ENCODE results near the gene STOML1. TPM values are rescaled to one million over a fixed set of nuclear protein-coding genes. Genes with fewer than 3 reads are reported as not detected.

The STOML1 gene
- total RNA-seq, 2 experiments from 2014 or later = 8.0 to 8.9 TPM

DNA sequence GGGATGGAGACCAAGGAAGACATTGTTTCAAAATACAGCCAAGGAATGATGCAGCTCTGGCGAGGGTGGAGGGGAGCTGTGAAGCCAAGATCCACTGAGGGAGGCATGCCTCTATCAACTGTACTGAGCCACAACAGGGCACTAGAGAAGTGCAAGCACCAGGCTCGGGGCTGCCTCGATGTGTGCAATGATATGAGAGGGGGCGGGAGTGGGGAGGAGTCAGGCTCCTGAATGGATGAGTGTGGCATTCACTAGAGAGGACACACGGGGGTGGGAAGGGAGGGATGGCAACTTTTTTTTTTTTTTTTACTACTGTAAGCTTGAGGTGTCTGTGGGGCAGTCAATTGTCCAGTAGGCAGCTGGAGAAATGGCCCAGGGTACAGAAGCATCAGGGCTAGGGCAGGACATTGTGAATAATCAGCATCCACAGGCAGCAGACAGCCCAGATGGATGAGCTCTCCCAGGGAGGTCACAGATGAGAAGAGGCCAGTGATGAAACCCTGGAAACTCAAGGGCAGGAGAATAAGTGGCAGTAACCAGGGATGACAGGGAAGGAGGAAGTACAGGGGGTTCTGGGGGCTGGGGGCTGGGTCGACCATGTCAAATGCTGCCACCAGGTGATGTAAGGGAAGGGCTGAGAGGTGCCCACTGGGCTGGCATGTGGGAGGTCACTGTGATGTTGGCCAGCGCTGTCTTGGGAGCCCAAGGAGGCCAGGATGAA lies 5.9 kb downstream of the STOML1 start:
- CTCF ChIA-PET (ENCODE audit: unreplicated experiment) = interaction anchor here (0.7 kb wide), 1 partner anchor 13 kb away, joined by 4 read pairs; no protein-coding TSS in a partner anchor
- Histone ChIP-seq H3K4me1 (ENCODE audit: insufficient read depth, low read length, poor library complexity, severe bottlenecking) (peaks cover 7% of the 10 kb centered on the region), H2AFZ (ENCODE audit: low read length) (no peak overlapping the region), H3K36me3 (ENCODE audit: insufficient read depth, low read length) (no peaks in the 10 kb centered on the region), H3K4me3 (ENCODE audit: low read depth, low read length, poor library complexity, severe bottlenecking) (no peak overlapping the region), H4K20me1 (ENCODE audit: insufficient read depth, low read length) (no peaks in the 10 kb centered on the region; the same call in 1 of the 2 replicates), H3K79me2 (ENCODE audit: insufficient read depth, low read depth, low read length) (no peaks in the 10 kb centered on the region), H3K4me2 (ENCODE audit: low read length) (no peak overlapping the region), H3K9me2 (ENCODE audit: insufficient read depth, low read length) (no peaks in the 10 kb centered on the region), H3K9me3 (ENCODE audit: low read length) (no peaks in the 10 kb centered on the region), H3K27ac (ENCODE audit: low read depth, low read length, poor library complexity, severe bottlenecking) (no peak overlapping the region)
- TF ChIP-seq EZH2phosphoT487 (IDR thresholded peaks at IDR 0.05; ENCODE audit: borderline replicate concordance, low read depth, low read length) = no peak
- BruUV-seq (replicated peaks) = no TSS peak
- no peak for DNase-seq (ENCODE audit: low spot score)
- intact Hi-C loops (cut with micrococcal nuclease; ENCODE audit: unreplicated experiment) = no loop called here
- POLR2A ChIA-PET = interaction anchor here (0.6 to 1.6 kb wide), 2 partner anchors 8 to 870 kb away, joined by 5 to 6 read pairs; partner anchors contain the start of gene PML

DNA sequence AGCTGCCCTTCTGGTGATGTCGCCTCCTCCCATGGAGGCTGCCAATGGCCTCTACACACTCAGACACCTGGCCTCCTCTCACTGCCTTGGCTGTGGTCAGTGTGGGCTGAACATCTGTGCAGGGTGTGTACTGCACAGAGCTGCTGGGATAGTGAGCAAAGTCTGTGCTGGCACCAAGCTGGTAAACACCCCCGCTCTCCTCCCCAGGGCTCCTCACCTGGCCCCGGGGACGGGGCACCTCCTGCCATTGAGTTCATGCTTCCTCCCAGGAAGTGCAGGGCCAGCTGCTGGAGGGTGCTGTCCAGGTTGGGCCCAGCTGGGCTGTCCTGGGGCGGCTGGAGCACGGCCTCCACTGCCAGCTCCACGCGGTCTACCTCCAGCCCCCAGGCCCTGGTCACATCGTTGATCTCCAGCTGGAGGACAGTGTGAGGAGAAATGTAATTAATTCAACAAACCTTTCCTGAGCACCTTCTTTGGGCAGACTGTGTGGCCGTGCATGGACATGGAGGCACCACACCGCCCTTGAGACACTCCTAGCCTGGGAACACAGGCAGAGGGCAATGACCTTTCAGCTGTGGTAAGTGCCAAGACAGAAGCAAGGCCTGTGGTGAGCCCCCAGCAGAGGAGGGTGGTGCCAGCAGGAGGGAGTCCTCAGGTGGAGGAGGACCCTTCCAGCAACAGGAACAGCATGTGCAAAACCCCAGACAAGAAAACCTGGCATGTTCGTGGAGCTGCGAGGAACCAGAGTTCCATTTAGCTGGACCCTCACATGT lies 6.8 kb downstream of the STOML1 start:
- H3K4me2 ChIP-seq (ENCODE audit: low read length) = no peak overlapping the region
- DNase-seq (ENCODE audit: low spot score) = no peak
- no peak overlapping the region for H3K4me3 ChIP-seq (ENCODE audit: low read depth, low read length, poor library complexity, severe bottlenecking)
- intact Hi-C loops (cut with micrococcal nuclease; ENCODE audit: unreplicated experiment) = no loop called here
- no TSS peak for BruUV-seq (replicated peaks)
- TF ChIP-seq CTCF (conservative IDR thresholded peaks at IDR 0.05; ENCODE audit: low read length) (no peak), EZH2phosphoT487 (IDR thresholded peaks at IDR 0.05; ENCODE audit: borderline replicate concordance, low read depth, low read length) (no peak)
- H2AFZ ChIP-seq (ENCODE audit: low read length) = no peak overlapping the region
- ChIA-PET CTCF (ENCODE audit: unreplicated experiment) (interaction anchor here (0.7 kb wide), 1 partner anchor 12 kb away, joined by 4 read pairs; no protein-coding TSS in a partner anchor), POLR2A (interaction anchor here (1.6 kb wide), 1 partner anchor 9 kb away, joined by 6 read pairs; the partner anchor contains the start of gene PML)
- H3K79me2 ChIP-seq (ENCODE audit: insufficient read depth, low read depth, low read length) = no peaks in the 10 kb centered on the region
- H3K36me3 ChIP-seq (ENCODE audit: insufficient read depth, low read length) = no peaks in the 10 kb centered on the region
- no peaks in the 10 kb centered on the region; the same call in 1 of the 2 replicates for H4K20me1 ChIP-seq (ENCODE audit: insufficient read depth, low read length)
- H3K9me3 ChIP-seq (ENCODE audit: low read length) = no peaks in the 10 kb centered on the region
- H3K4me1 ChIP-seq (ENCODE audit: insufficient read depth, low read length, poor library complexity, severe bottlenecking) = peaks cover 3% of the 10 kb centered on the region
- H3K27ac ChIP-seq (ENCODE audit: low read depth, low read length, poor library complexity, severe bottlenecking) = no peak overlapping the region
- no peaks in the 10 kb centered on the region for H3K9me2 ChIP-seq (ENCODE audit: insufficient read depth, low read length)

GRCh38 chr15:73984208-73984979 lies 7.7 kb downstream of the STOML1 start:
- H2AFZ ChIP-seq (ENCODE audit: low read length) = no peak overlapping the region
- no peaks in the 10 kb centered on the region for H3K79me2 ChIP-seq (ENCODE audit: insufficient read depth, low read depth, low read length)
- intact Hi-C loops (cut with micrococcal nuclease; ENCODE audit: unreplicated experiment) = no loop called here
- DNase-seq (ENCODE audit: low spot score) = no peak
- H3K4me3 ChIP-seq (ENCODE audit: low read depth, low read length, poor library complexity, severe bottlenecking) = no peak overlapping the region
- POLR2A ChIA-PET = interaction anchor here (1.6 kb wide), 1 partner anchor 10 kb away, joined by 6 read pairs; the partner anchor contains the start of gene PML
- no peak for TF ChIP-seq CTCF (conservative IDR thresholded peaks at IDR 0.05; ENCODE audit: low read length)
- TF ChIP-seq EZH2phosphoT487 (IDR thresholded peaks at IDR 0.05; ENCODE audit: borderline replicate concordance, low read depth, low read length) = no peak
- H3K9me3 ChIP-seq (ENCODE audit: low read length) = no peaks in the 10 kb centered on the region
- H3K27ac ChIP-seq (ENCODE audit: low read depth, low read length, poor library complexity, severe bottlenecking) = no peak overlapping the region
- no peaks in the 10 kb centered on the region for H3K36me3 ChIP-seq (ENCODE audit: insufficient read depth, low read length)
- no peak overlapping the region for H3K4me2 ChIP-seq (ENCODE audit: low read length)
- H4K20me1 ChIP-seq (ENCODE audit: insufficient read depth, low read length) = no peaks in the 10 kb centered on the region; the same call in 1 of the 2 replicates
- BruUV-seq (replicated peaks) = no TSS peak
- H3K9me2 ChIP-seq (ENCODE audit: insufficient read depth, low read length) = no peaks in the 10 kb centered on the region
- H3K4me1 ChIP-seq (ENCODE audit: insufficient read depth, low read length, poor library complexity, severe bottlenecking) = peaks cover 3% of the 10 kb centered on the region
- CTCF ChIA-PET (ENCODE audit: unreplicated experiment) = no interaction called here

Data from OCI-LY7 (cell line).